ENCODE results near the gene DAZ2. TPM values are rescaled to one million over a fixed set of nuclear protein-coding genes. Genes with fewer than 3 reads are reported as not detected.

The DAZ2 gene, protein sequence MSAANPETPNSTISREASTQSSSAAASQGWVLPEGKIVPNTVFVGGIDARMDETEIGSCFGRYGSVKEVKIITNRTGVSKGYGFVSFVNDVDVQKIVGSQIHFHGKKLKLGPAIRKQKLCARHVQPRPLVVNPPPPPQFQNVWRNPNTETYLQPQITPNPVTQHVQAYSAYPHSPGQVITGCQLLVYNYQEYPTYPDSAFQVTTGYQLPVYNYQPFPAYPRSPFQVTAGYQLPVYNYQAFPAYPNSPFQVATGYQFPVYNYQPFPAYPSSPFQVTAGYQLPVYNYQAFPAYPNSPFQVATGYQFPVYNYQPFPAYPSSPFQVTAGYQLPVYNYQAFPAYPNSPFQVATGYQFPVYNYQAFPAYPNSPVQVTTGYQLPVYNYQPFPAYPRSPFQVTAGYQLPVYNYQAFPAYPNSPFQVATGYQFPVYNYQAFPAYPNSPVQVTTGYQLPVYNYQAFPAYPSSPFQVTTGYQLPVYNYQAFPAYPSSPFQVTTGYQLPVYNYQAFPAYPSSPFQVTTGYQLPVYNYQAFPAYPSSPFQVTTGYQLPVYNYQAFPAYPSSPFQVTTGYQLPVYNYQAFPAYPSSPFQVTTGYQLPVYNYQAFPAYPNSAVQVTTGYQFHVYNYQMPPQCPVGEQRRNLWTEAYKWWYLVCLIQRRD
- total RNA-seq, result not detected

DNA sequence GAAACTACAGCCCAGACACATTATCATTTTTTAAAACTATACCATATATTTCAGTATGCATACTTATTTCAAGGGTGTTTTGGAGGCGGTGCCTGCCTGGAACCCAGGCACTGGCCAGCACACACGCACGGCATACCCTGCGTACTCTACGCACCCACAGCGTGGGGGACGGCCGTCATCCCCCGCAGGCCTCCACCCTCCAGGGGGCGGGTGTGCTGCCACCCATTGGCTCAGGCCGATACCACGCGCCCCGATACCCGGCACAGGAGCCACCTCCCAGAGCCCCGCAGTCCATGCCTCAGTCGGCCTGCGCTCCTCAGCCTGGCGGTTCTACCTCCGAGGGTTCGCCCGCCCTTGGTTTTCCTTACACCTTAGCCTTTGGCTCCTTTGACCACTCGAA lies at the start of gene DAZ2:
TSS of gene DAZ2 (plus strand) at position 301 of the 400 bp plus-strand sequence. CDS start 208 bp downstream, outside the sequence.

DNA sequence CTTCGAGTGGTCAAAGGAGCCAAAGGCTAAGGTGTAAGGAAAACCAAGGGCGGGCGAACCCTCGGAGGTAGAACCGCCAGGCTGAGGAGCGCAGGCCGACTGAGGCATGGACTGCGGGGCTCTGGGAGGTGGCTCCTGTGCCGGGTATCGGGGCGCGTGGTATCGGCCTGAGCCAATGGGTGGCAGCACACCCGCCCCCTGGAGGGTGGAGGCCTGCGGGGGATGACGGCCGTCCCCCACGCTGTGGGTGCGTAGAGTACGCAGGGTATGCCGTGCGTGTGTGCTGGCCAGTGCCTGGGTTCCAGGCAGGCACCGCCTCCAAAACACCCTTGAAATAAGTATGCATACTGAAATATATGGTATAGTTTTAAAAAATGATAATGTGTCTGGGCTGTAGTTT lies 20.4 kb upstream of the DAZ2 start, which contains the start of gene DAZ1:
TSS of gene DAZ1 (minus strand) at position 101 of the 400 bp plus-strand sequence. CDS start 208 bp downstream, outside the sequence.

Other genes with a start within 250 kb of the DAZ2 start
- not detected for gene BPY2, start 235.3 kb upstream of the DAZ2 start, total RNA-seq
- gene DAZ1, start 20.5 kb upstream of the DAZ2 start, total RNA-seq, result not detected

Measured in metanephros (tissue), 1 donor.